ENCODE data around the gene PLEKHB2. TPM values are rescaled to one million over a fixed set of nuclear protein-coding genes. Genes with fewer than 3 reads are reported as not detected.
"Not testable (repeated sequence)": the region's sequence is repeated elsewhere in the genome, so short reads cannot be mapped to it uniquely, and the experiment has no call there.

Gene PLEKHB2
- total and polyA plus RNA-seq, 12 donors: 16.1 to 214 (median 96.0) TPM

DNA sequence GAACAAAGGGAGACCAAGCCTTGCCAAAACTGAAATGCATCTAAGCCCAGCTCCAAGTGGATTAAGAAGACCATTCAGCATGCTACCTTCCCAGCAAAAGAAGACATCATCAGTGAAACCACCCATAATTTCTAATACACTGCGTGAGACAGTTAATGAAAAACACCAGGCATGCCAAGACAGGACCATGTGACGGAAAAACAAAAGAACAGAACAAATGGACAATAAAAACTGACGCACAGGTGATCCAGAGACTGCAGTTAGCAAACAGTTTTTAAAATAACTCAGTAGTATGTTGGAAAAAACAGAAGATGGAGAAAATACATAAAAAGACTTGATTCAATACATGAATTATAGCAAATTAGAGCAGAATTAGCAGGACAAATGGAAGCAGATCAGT lies 27.2 kb upstream of the PLEKHB2 start:
- peaks cover 11 to 32% of the 10 kb centered on the region in 2 donors for H3K4me1 ChIP-seq (replicated peaks in 1 of 2)
- no peak for DNase-seq
- H3K36me3 ChIP-seq (replicated peaks in 1 of 2): peaks cover 0 to 66% of the 10 kb centered on the region in 2 donors
- H3K4me3 ChIP-seq: no peak overlapping the region
- WGBS, 4 donors: 86 to 97% (median 91%) methylated on average over 3 of the region's 3 CpGs
- no peak overlapping the region for H3K27ac ChIP-seq
- TF ChIP-seq, protein P1, sequence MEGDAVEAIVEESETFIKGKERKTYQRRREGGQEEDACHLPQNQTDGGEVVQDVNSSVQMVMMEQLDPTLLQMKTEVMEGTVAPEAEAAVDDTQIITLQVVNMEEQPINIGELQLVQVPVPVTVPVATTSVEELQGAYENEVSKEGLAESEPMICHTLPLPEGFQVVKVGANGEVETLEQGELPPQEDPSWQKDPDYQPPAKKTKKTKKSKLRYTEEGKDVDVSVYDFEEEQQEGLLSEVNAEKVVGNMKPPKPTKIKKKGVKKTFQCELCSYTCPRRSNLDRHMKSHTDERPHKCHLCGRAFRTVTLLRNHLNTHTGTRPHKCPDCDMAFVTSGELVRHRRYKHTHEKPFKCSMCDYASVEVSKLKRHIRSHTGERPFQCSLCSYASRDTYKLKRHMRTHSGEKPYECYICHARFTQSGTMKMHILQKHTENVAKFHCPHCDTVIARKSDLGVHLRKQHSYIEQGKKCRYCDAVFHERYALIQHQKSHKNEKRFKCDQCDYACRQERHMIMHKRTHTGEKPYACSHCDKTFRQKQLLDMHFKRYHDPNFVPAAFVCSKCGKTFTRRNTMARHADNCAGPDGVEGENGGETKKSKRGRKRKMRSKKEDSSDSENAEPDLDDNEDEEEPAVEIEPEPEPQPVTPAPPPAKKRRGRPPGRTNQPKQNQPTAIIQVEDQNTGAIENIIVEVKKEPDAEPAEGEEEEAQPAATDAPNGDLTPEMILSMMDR (IDR thresholded peaks at IDR 0.05): no peak
- TF ChIP-seq POLR2A (IDR thresholded peaks at IDR 0.05): no peak
- no peaks in the 10 kb centered on the region for H3K9me3 ChIP-seq (replicated peaks in 1 of 3)
- H3K27me3 ChIP-seq: no peaks in the 10 kb centered on the region
- intact Hi-C loops (cut with DNase I): no loop called here

DNA sequence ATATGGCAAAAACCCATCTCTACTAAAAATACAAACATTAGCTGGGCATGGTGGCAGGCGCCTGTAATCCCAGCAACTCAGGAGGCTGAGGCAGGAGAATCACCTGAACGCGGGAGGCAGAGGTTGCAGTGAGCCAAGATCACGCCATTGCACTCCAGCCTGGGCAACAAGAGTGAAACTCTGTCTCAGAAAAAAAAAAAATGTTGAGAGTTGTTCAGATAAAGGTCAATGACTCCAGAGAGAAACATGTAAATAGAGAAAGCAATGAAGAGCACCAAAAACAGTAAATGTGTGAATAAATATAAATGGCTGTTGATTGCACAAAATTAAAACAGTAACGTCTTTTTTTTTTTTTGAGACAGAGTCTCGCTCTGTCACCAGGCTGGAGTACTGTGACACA lies 25.2 kb upstream of the PLEKHB2 start:
- Histone ChIP-seq H3K4me1 (replicated peaks in 1 of 2) (peaks cover 5 to 30% of the 10 kb centered on the region in 2 donors), H3K36me3 (replicated peaks in 1 of 2) (peaks cover 0 to 50% of the 10 kb centered on the region in 2 donors)
- H3K4me3 ChIP-seq; intact Hi-C loops (cut with DNase I); H3K27ac ChIP-seq; H3K27me3 ChIP-seq; DNase-seq; H3K9me3 ChIP-seq (replicated peaks in 1 of 3): not testable (repeated sequence)
- WGBS, 4 donors: 91 to 98% (median 94%) methylated on average over 6 of the region's 6 CpGs

DNA sequence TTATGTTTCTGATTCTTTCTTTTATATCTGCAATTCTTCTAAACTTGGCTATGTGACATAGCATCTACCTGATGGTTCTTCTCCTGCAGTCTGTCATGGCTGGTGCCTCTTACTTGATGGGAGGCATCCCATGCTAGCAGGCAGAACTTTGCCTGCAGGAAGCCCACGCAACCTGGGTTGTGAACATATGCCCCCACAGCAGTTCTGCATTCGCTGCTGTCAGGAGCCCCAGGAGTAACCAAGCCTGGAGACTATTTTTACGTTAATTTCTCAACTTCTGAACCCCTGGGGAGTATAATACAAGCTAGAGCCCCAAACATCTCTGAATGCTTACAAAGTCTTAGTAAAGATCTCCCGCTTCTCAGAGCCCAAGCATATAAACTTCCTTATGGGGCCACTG lies 23.9 kb upstream of the PLEKHB2 start:
- intact Hi-C loops (cut with DNase I): no loop called here
- no peak overlapping the region for H3K27ac ChIP-seq
- no peak overlapping the region for H3K4me3 ChIP-seq
- 90 to 98% (median 96%) methylated on average over 4 of the region's 4 CpGs for WGBS, 4 donors
- H3K27me3 ChIP-seq: no peaks in the 10 kb centered on the region
- H3K4me1 ChIP-seq (replicated peaks in 1 of 2): peaks cover 4 to 40% of the 10 kb centered on the region in 2 donors
- DNase-seq: no peak
- peaks cover 0 to 41% of the 10 kb centered on the region in 2 donors for H3K36me3 ChIP-seq (replicated peaks in 1 of 2)
- TF ChIP-seq, protein P1 (IDR thresholded peaks at IDR 0.05): no peak
- no peak for TF ChIP-seq POLR2A (IDR thresholded peaks at IDR 0.05)
- H3K9me3 ChIP-seq (replicated peaks in 1 of 3): no peaks in the 10 kb centered on the region

DNA sequence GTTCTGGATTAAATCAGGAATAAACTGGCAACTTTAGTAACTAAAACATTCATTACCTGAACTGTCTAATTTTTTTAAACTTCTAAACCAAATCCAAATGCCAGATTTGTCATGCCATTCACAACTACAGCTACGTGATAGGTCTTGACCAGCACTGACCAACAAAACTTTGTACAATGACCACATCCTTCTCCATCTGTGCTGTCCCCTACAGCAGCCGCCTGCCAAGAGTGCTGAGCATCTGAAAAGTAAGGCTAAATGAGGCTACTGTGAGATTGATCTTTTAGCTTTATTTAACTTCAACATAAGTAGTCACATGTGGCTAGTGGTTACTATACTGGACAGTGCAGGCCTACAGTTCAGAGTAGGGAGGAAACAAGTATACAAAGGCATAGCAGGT lies 19.5 kb upstream of the PLEKHB2 start:
- 58 to 74% (median 69%) methylated on average over 2 of the region's 2 CpGs for WGBS, 4 donors
- Histone ChIP-seq H3K27ac (no peak overlapping the region), H3K36me3 (replicated peaks in 1 of 2) (peaks cover 0 to 41% of the 10 kb centered on the region in 2 donors), H3K27me3 (no peaks in the 10 kb centered on the region), H3K9me3 (replicated peaks in 1 of 3) (no peaks in the 10 kb centered on the region), H3K4me3 (no peak overlapping the region), H3K4me1 (replicated peaks in 1 of 2) (peaks cover 0 to 19% of the 10 kb centered on the region in 2 donors)
- TF ChIP-seq, protein P1 (IDR thresholded peaks at IDR 0.05): no peak
- TF ChIP-seq POLR2A (IDR thresholded peaks at IDR 0.05): no peak
- DNase-seq: no peak
- intact Hi-C loops (cut with DNase I): no loop called here

DNA sequence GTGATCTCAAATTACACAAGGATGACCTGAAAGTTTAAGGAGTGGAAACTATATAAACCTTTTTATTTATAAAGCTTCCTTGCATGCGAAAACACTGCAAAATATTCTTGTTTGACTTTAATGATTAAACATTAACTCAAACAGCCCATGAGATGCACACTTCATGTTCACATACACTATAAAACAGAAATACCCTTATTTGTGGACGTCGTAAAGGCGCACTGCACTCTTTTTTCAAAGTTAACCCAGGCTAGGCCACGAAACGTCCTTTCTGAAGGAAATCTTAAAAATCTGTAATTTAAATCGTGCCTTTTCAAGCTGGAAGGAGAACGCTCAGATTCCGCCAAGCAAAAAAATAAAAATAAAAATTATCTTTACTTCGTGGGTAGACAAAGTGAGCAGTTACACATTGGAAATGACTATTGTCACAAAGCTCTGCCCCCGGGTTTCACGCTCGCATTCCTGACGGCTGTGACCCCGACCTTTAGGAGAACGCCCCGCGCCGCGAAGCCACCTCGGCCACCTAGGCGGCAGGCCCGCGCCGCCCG lies 12.6 kb upstream of the PLEKHB2 start:
- Histone ChIP-seq H3K4me3 (peak overlapping the region in 2 of 4 donors; percentile 79 to 100), H3K4me1 (replicated peaks in 1 of 2) (peaks cover 0 to 26% of the 10 kb centered on the region in 2 donors), H3K36me3 (replicated peaks in 1 of 2) (peaks cover 0 to 16% of the 10 kb centered on the region in 2 donors), H3K27ac (peak overlapping the region; percentile 87 to 100 (median 98)), H3K9me3 (replicated peaks in 1 of 3) (no peaks in the 10 kb centered on the region), H3K27me3 (no peaks in the 10 kb centered on the region)
- intact Hi-C loops (cut with DNase I): no loop called here
- TF ChIP-seq, protein P1 (IDR thresholded peaks at IDR 0.05): no peak
- no peak for TF ChIP-seq POLR2A (IDR thresholded peaks at IDR 0.05)
- 1 to 2% (median 2%) methylated on average over 13 to 26 of the region's 26 CpGs for WGBS, 4 donors
- no peak for DNase-seq

Data from adrenal gland (tissue), 12 donors.